B cell (primary cell): ENCODE measurements around the gene KRTAP15-1. TPM values are rescaled to one million over a fixed set of nuclear protein-coding genes. Genes with fewer than 3 reads are reported as not detected.

Experiments
- ATAC-seq: fragments of 200-7000 bp; cut with Tn5 transposase; one replicate; pipeline ENCODE4 v1.10.0; 2021; ENCODE audit warnings: low read depth, mild to moderate bottlenecking, moderate number of reproducible peaks, moderate library complexity
- CTCF ChIA-PET: fragments of 350-600 bp; sonication (Branson Sonifier 250); formaldehyde crosslinking; loops from one replicate; lab custom pipeline; 2021; ENCODE audit warnings: antibody characterized with exemption, inconsistent platforms; lab: Charles Lee
- POLR2A ChIA-PET: fragments of 350-600 bp; sonication (Branson Sonifier 250); formaldehyde crosslinking; loops from one replicate; lab custom pipeline; 2021; ENCODE audit warnings: antibody characterized with exemption; lab: Charles Lee
- DNase-seq: peaks from one replicate; pipeline ENCODE4 v3.0.0; 2013
- H2AFZ ChIP-seq: 2 replicates; pipeline ENCODE4 v1.6.1; 2012; ENCODE audit warnings: mild to moderate bottlenecking, low read depth, low read length; ENCODE audit not compliant: insufficient read depth, poor library complexity, severe bottlenecking
- H3K27ac ChIP-seq, 2 donors: 1 replicate in 1 of 2; 2 replicates in 1 of 2; pipeline ENCODE4 v1.5.1; 2012 to 2013; ENCODE audit warnings: low read length in 2 of 2, mild to moderate bottlenecking in 2 of 2, moderate library complexity in 1 of 2
- H3K27me3 ChIP-seq, 4 experiments: fragments of 200-600 bp in 1 of 4; sonication (generic) in 1 of 4; replicated peaks in 1 of 4; 1 replicate in 2 of 4; 2 replicates in 2 of 4; pipeline versions ENCODE4 v1.6.1 to v1.7.0; 2013 to 2016; ENCODE audit warnings: low read length in 3 of 4, mild to moderate bottlenecking in 2 of 4, mixed read lengths in 1 of 4, moderate library complexity in 1 of 4; ENCODE audit not compliant: insufficient read depth in 4 of 4, control insufficient read depth in 3 of 4; ENCODE audit errors: control extremely low read depth in 1 of 4
- H3K36me3 ChIP-seq, 2 experiments: replicated peaks in 1 of 2; 1 replicate in 1 of 2; 2 replicates in 1 of 2; pipeline versions ENCODE4 v1.6.1 to v1.7.1; 2013; ENCODE audit warnings: low read length in 1 of 2; ENCODE audit not compliant: insufficient read depth in 2 of 2, control insufficient read depth in 1 of 2; ENCODE audit errors: control extremely low read depth in 1 of 2, extremely low read depth in 1 of 2
- H3K4me1 ChIP-seq, 2 donors: fragments of 200-600 bp in 1 of 2; sonication (generic) in 1 of 2; 1 replicate in 1 of 2; 2 replicates in 1 of 2; pipeline versions ENCODE4 v1.5.1 to v1.6.1; 2013 to 2017; ENCODE audit warnings: low read length in 2 of 2; ENCODE audit not compliant: control insufficient read depth in 2 of 2, insufficient read depth in 2 of 2
- H3K4me2 ChIP-seq: replicated peaks from 2 replicates; pipeline ENCODE3; 2012; ENCODE audit warnings: mild to moderate bottlenecking, low read depth, low read length; ENCODE audit not compliant: poor library complexity, severe bottlenecking
- H3K4me3 ChIP-seq, 5 experiments: fragments of 200-600 bp in 1 of 5; sonication (generic) in 1 of 5; 1 replicate in 3 of 5; 2 replicates in 2 of 5; pipeline versions ENCODE4 v1.5.1 to v1.7.0; 2011 to 2016; ENCODE audit warnings: low read length in 4 of 5, mild to moderate bottlenecking in 4 of 5, low read depth in 2 of 5, control low read depth in 1 of 5, moderate library complexity in 1 of 5; ENCODE audit not compliant: insufficient read depth in 1 of 5; ENCODE audit errors: control extremely low read depth in 1 of 5, extremely low read depth in 1 of 5
- H3K79me2 ChIP-seq: fragments of 200-600 bp; sonication (generic); one replicate; pipeline ENCODE4 v1.6.0; 2016; ENCODE audit warnings: low read length; ENCODE audit not compliant: control insufficient read depth, insufficient read depth
- H3K9ac ChIP-seq: fragments of 200-600 bp; sonication (generic); 2 replicates; pipeline ENCODE4 v1.6.1; 2017; ENCODE audit warnings: mild to moderate bottlenecking, low read length, moderate library complexity
- H3K9me3 ChIP-seq, 3 donors: one replicate each; pipeline versions ENCODE4 v1.6.1 to v1.7.1; 2013; ENCODE audit warnings: low read length in 2 of 3; ENCODE audit not compliant: control insufficient read depth in 2 of 3, insufficient read depth in 1 of 3; ENCODE audit errors: control extremely low read depth in 1 of 3
- H4K20me1 ChIP-seq: 2 replicates; pipeline ENCODE4 v1.6.0; 2012; ENCODE audit warnings: mild to moderate bottlenecking, low read length; ENCODE audit not compliant: insufficient read depth, control insufficient read depth, poor library complexity, severe bottlenecking
- H3K27ac Mint-ChIP-seq: one replicate; pipeline ENCODE4 v1.8.0; 2021; ENCODE audit warnings: mixed read lengths
- H3K27me3 Mint-ChIP-seq: one replicate; pipeline ENCODE4 v1.8.0; 2021; ENCODE audit warnings: mixed read lengths
- H3K4me1 Mint-ChIP-seq: one replicate; pipeline ENCODE4 v1.8.0; 2021; ENCODE audit warnings: mixed read lengths
- H3K4me3 Mint-ChIP-seq: one replicate; pipeline ENCODE4 v1.8.0; 2021; ENCODE audit warnings: mixed read lengths
- H3K9me3 Mint-ChIP-seq: one replicate; pipeline ENCODE4 v1.8.0; 2022; ENCODE audit warnings: mixed read lengths; ENCODE audit not compliant: insufficient read depth
- CTCF ChIP-seq: fragments of 200-600 bp; IDR thresholded peaks from one replicate; pipeline ENCODE4 v1.8.0; 2022; ENCODE audit warnings: antibody characterized with exemption, mild to moderate bottlenecking
- EZH2 ChIP-seq: IDR thresholded peaks from 2 replicates; pipeline ENCODE4 v1.6.1; 2012; ENCODE audit warnings: borderline replicate concordance, low read depth, mild to moderate bottlenecking, moderate library complexity, low read length; ENCODE audit not compliant: insufficient read depth, poor library complexity, severe bottlenecking
- WGBS: methylation state at CpG from one replicate; pipeline ENCODE4 v1.1.5; 2013; ENCODE audit warnings: missing lambda C conversion rate; ENCODE audit not compliant: insufficient coverage; 5-methylcytosine and 5-hydroxymethylcytosine counted together
- intact Hi-C: fragments of 100-400 bp; cut with micrococcal nuclease; formaldehyde crosslinking; loops from one replicate; pipeline ENCODE4 v1.10.0; 2022
- polyA plus RNA-seq: library from polyadenylated mRNA; depleted of rRNA; stranded (reverse); fragments of >200 nt; gene quantifications from 2 replicates; pipeline ENCODE4 v1.2.3, GENCODE V29; 2012
- total RNA-seq, 2 donors: library from RNA; stranded (reverse); fragments of 120-200 nt in 1 of 2; gene quantifications; 1 replicate in 1 of 2; 2 replicates in 1 of 2; pipeline versions ENCODE4 v1.2.3 to v1.2.4, GENCODE V29; 2013 to 2022

KRTAP15-1 gene
- total and polyA plus RNA-seq, 2 donors (not counting 1 experiment from before 2014, with no cell fraction given): not detected

- no peaks in the 10 kb centered on the region for H3K27me3 Mint-ChIP-seq
- no peaks in the 10 kb centered on the region for H4K20me1 ChIP-seq
- no peak within 1 kb of the TSS for H3K4me3 ChIP-seq
- no peaks in the 10 kb centered on the region for H3K79me2 ChIP-seq
- H3K27ac Mint-ChIP-seq: no peak within 1 kb of the TSS
- no peaks in the 10 kb centered on the region for H3K36me3 ChIP-seq
- H2AFZ ChIP-seq: no peak within 1 kb of the TSS
- ATAC-seq: no peak
- peaks cover 0 to 10% (median 8%) of the 10 kb centered on the region in 3 donors for H3K9me3 ChIP-seq
- H3K27me3 ChIP-seq: no peaks in the 10 kb centered on the region
- no peak within 1 kb of the TSS for H3K9ac ChIP-seq
- ChIA-PET POLR2A (no interaction called here), CTCF (no interaction called here)
- H3K4me3 Mint-ChIP-seq: no peak within 1 kb of the TSS
- no peak for DNase-seq
- no peak for TF ChIP-seq CTCF
- TF ChIP-seq EZH2: no peak
- no peaks in the 10 kb centered on the region for H3K4me1 ChIP-seq
- no peak within 1 kb of the TSS for H3K27ac ChIP-seq
- no peak within 1 kb of the TSS for H3K4me2 ChIP-seq
- no peaks in the 10 kb centered on the region for H3K4me1 Mint-ChIP-seq
- intact Hi-C loops: no loop called here
- no CpG with 5 or more reads among the region's 2 CpGs for WGBS
- peaks cover 6% of the 10 kb centered on the region for H3K9me3 Mint-ChIP-seq
Measured at GRCh38 chr21:30487336-30487735, 47.3 kb downstream of the KRTAP15-1 start, which contains the start of gene KRTAP19-2. Gene KRTAP19-2 (minus strand): TSS chr21:30487436. CDS start chr21:30487348, 88 bp downstream.

Other genes with a start within 250 kb of the KRTAP15-1 start
- not detected in 2 replicates for gene CLDN8, start 224.2 kb upstream of the KRTAP15-1 start, total RNA-seq
- gene CLDN8, start 224.2 kb upstream of the KRTAP15-1 start, polyA plus RNA-seq: not detected in 2 replicates
- not detected in 2 replicates for gene KRTAP24-1, start 157.3 kb upstream of the KRTAP15-1 start, total RNA-seq
- gene KRTAP24-1, start 157.3 kb upstream of the KRTAP15-1 start, polyA plus RNA-seq: not detected in 2 replicates
- gene KRTAP25-1, start 150.8 kb upstream of the KRTAP15-1 start, total RNA-seq: not detected in 2 replicates
- gene KRTAP25-1, start 150.8 kb upstream of the KRTAP15-1 start, polyA plus RNA-seq: not detected in 2 replicates
- not detected in 2 replicates for gene KRTAP26-1, start 120.0 kb upstream of the KRTAP15-1 start, total RNA-seq
- not detected in 2 replicates for gene KRTAP26-1, start 120.0 kb upstream of the KRTAP15-1 start, polyA plus RNA-seq
- gene KRTAP27-1, start 102.6 kb upstream of the KRTAP15-1 start, total RNA-seq: not detected in 2 replicates
- gene KRTAP27-1, start 102.6 kb upstream of the KRTAP15-1 start, polyA plus RNA-seq: not detected in 2 replicates
- not detected in 2 replicates for gene KRTAP23-1, start 91.7 kb upstream of the KRTAP15-1 start, total RNA-seq
- gene KRTAP23-1, start 91.7 kb upstream of the KRTAP15-1 start, polyA plus RNA-seq: not detected in 2 replicates
- gene KRTAP13-2, start 68.0 kb upstream of the KRTAP15-1 start, total RNA-seq: not detected in 2 replicates
- gene KRTAP13-2, start 68.0 kb upstream of the KRTAP15-1 start, polyA plus RNA-seq: not detected in 2 replicates
- not detected in 2 replicates for gene KRTAP13-1, start 44.2 kb upstream of the KRTAP15-1 start, total RNA-seq
- not detected in 2 replicates for gene KRTAP13-1, start 44.2 kb upstream of the KRTAP15-1 start, polyA plus RNA-seq
- gene KRTAP13-3, start 14.3 kb upstream of the KRTAP15-1 start, total RNA-seq: not detected in 2 replicates
- not detected in 2 replicates for gene KRTAP13-3, start 14.3 kb upstream of the KRTAP15-1 start, polyA plus RNA-seq
- not detected in 2 replicates for gene KRTAP13-4, start 10.1 kb upstream of the KRTAP15-1 start, total RNA-seq
- gene KRTAP13-4, start 10.1 kb upstream of the KRTAP15-1 start, polyA plus RNA-seq: not detected in 2 replicates
- gene KRTAP19-1, start 40.1 kb downstream of the KRTAP15-1 start, total RNA-seq: not detected in 2 replicates
- not detected in 2 replicates for gene KRTAP19-1, start 40.1 kb downstream of the KRTAP15-1 start, polyA plus RNA-seq
- gene KRTAP19-2, start 47.2 kb downstream of the KRTAP15-1 start, total RNA-seq: not detected in 2 replicates
- not detected in 2 replicates for gene KRTAP19-2, start 47.2 kb downstream of the KRTAP15-1 start, polyA plus RNA-seq
- not detected in 2 replicates for gene KRTAP19-3, start 51.7 kb downstream of the KRTAP15-1 start, total RNA-seq
- gene KRTAP19-3, start 51.7 kb downstream of the KRTAP15-1 start, polyA plus RNA-seq: not detected in 2 replicates
- gene KRTAP19-4, start 56.9 kb downstream of the KRTAP15-1 start, total RNA-seq: not detected in 2 replicates
- not detected in 2 replicates for gene KRTAP19-4, start 56.9 kb downstream of the KRTAP15-1 start, polyA plus RNA-seq
- not detected in 2 replicates for gene KRTAP19-5, start 61.9 kb downstream of the KRTAP15-1 start, total RNA-seq
- gene KRTAP19-5, start 61.9 kb downstream of the KRTAP15-1 start, polyA plus RNA-seq: not detected in 2 replicates
- gene KRTAP19-6, start 101.6 kb downstream of the KRTAP15-1 start, total RNA-seq: not detected in 2 replicates
- not detected in 2 replicates for gene KRTAP19-6, start 101.6 kb downstream of the KRTAP15-1 start, polyA plus RNA-seq
- not detected in 2 replicates for gene KRTAP19-7, start 121.0 kb downstream of the KRTAP15-1 start, total RNA-seq
- not detected in 2 replicates for gene KRTAP19-7, start 121.0 kb downstream of the KRTAP15-1 start, polyA plus RNA-seq
- not detected in 2 replicates for gene KRTAP22-2, start 150.1 kb downstream of the KRTAP15-1 start, total RNA-seq
- not detected in 2 replicates for gene KRTAP22-2, start 150.1 kb downstream of the KRTAP15-1 start, polyA plus RNA-seq
- gene KRTAP6-3, start 152.2 kb downstream of the KRTAP15-1 start, total RNA-seq: not detected in 2 replicates
- not detected in 2 replicates for gene KRTAP6-3, start 152.2 kb downstream of the KRTAP15-1 start, polyA plus RNA-seq
- not detected in 2 replicates for gene KRTAP6-2, start 158.6 kb downstream of the KRTAP15-1 start, total RNA-seq
- gene KRTAP6-2, start 158.6 kb downstream of the KRTAP15-1 start, polyA plus RNA-seq: not detected in 2 replicates
- not detected in 2 replicates for gene KRTAP22-1, start 160.8 kb downstream of the KRTAP15-1 start, total RNA-seq
- gene KRTAP22-1, start 160.8 kb downstream of the KRTAP15-1 start, polyA plus RNA-seq: not detected in 2 replicates
- not detected in 2 replicates for gene KRTAP6-1, start 173.7 kb downstream of the KRTAP15-1 start, total RNA-seq
- not detected in 2 replicates for gene KRTAP6-1, start 173.7 kb downstream of the KRTAP15-1 start, polyA plus RNA-seq
- gene KRTAP20-1, start 176.2 kb downstream of the KRTAP15-1 start, total RNA-seq: not detected in 2 replicates
- gene KRTAP20-1, start 176.2 kb downstream of the KRTAP15-1 start, polyA plus RNA-seq: not detected in 2 replicates
- gene KRTAP20-4, start 180.4 kb downstream of the KRTAP15-1 start, total RNA-seq: not detected in 2 replicates
- not detected in 2 replicates for gene KRTAP20-4, start 180.4 kb downstream of the KRTAP15-1 start, polyA plus RNA-seq
- gene KRTAP20-2, start 194.9 kb downstream of the KRTAP15-1 start, total RNA-seq: not detected in 2 replicates
- gene KRTAP20-2, start 194.9 kb downstream of the KRTAP15-1 start, polyA plus RNA-seq: not detected in 2 replicates
- not detected in 2 replicates for gene KRTAP20-3, start 202.6 kb downstream of the KRTAP15-1 start, total RNA-seq
- gene KRTAP20-3, start 202.6 kb downstream of the KRTAP15-1 start, polyA plus RNA-seq: not detected in 2 replicates